Astrocyte (in vitro differentiated cells and primary cell): Measurements from ENCODE around the gene C6orf15.

ENCODE experiments used
- EZH2 ChIP-seq: IDR thresholded peaks from 2 replicates; pipeline ENCODE4 v1.6.1; 2012; ENCODE audit warnings: mild to moderate bottlenecking, low read length, inconsistent platforms; ENCODE audit not compliant: insufficient read depth
- TF ChIP-seq, protein P1 (sequence below): IDR thresholded peaks from 2 replicates; pipeline ENCODE4 v1.5.1; 2011; ENCODE audit warnings: low read depth, mild to moderate bottlenecking, inconsistent platforms, low read length, moderate library complexity; ENCODE audit not compliant: insufficient read depth

DNA sequence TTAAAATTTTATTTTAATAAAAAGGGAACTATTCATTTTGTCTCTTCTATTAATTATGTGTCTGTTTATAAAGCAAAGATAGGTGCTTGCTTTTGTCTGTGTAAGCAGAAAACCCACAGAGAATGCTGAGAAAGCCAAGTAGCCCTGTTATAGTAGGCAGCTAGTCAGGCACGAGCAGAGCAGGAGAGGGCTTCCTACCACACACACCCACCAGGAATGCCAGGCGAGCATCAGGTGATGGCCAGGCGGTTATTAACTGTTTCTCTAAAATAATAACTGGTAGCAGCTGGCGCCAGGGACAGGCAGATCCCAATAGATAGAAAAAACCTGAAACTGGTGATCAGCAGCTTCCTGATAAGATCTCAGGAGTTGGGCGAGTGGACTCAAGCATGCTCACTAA is 15.7 kb downstream of the C6orf15 start:
- TF ChIP-seq, protein P1, sequence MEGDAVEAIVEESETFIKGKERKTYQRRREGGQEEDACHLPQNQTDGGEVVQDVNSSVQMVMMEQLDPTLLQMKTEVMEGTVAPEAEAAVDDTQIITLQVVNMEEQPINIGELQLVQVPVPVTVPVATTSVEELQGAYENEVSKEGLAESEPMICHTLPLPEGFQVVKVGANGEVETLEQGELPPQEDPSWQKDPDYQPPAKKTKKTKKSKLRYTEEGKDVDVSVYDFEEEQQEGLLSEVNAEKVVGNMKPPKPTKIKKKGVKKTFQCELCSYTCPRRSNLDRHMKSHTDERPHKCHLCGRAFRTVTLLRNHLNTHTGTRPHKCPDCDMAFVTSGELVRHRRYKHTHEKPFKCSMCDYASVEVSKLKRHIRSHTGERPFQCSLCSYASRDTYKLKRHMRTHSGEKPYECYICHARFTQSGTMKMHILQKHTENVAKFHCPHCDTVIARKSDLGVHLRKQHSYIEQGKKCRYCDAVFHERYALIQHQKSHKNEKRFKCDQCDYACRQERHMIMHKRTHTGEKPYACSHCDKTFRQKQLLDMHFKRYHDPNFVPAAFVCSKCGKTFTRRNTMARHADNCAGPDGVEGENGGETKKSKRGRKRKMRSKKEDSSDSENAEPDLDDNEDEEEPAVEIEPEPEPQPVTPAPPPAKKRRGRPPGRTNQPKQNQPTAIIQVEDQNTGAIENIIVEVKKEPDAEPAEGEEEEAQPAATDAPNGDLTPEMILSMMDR: no peak
- no peak for TF ChIP-seq EZH2
